GM12878 (cell line): ENCODE results near the gene DNAJA1. TPM values are rescaled to one million over a fixed set of nuclear protein-coding genes. Genes with fewer than 3 reads are reported as not detected.

Source experiments
- ATF2 ChIP-seq: IDR thresholded peaks from 2 replicates; pipeline ENCODE4 v1.6.1; 2012; ENCODE audit warnings: low read length, inconsistent platforms
- YBX1 ChIP-seq: fragments of 450-650 bp; IDR thresholded peaks from 2 replicates; pipeline ENCODE4 v1.6.1; 2016; ENCODE audit warnings: antibody characterized with exemption
- polyA plus RNA-seq, 11 experiments: library from polyadenylated mRNA; depleted of rRNA in 4 of 11; unstranded in 6 of 11; stranded (reverse) in 5 of 11; fragments of >200 nt; fragmentation: Nextera tagmentation in 4 of 11; fragmentation: Illumina TruSeq in 1 of 11; extraction: Ambion mirVana in 4 of 11; extraction: Trizol in 1 of 11; gene quantifications; 1 replicate in 1 of 11; 2 replicates in 10 of 11; pipeline versions ENCODE4 v1.2.1 to v1.2.3, GENCODE V29; 2011 to 2016; ENCODE audit warnings: inconsistent platforms in 2 of 11, missing spikeins in 2 of 11, low read depth in 1 of 11
- total RNA-seq, 4 experiments: library from RNA; depleted of rRNA in 3 of 4; stranded (reverse); fragments of >200 nt in 3 of 4; fragmentation: Illumina TruSeq in 1 of 4; extraction: Trizol in 1 of 4; gene quantifications; 2 replicates each; pipeline versions ENCODE4 v1.2.1 to v1.2.3, GENCODE V29; 2013 to 2021
- TF ChIP-seq, protein P1 (sequence below): fragments of 450-650 bp; IDR thresholded peaks from 2 replicates; pipeline ENCODE4 v1.6.1; 2017; ENCODE audit warnings: mild to moderate bottlenecking, moderate library complexity
- TF ChIP-seq, protein P2 (sequence below): fragments of 450-650 bp; formaldehyde crosslinking; IDR thresholded peaks from 2 replicates; pipeline ENCODE4 v1.4.0; 2022; ENCODE audit warnings: mild to moderate bottlenecking, moderate library complexity

Gene DNAJA1
- total and polyA plus RNA-seq, 10 of the 15 experiments (the other 5 are each of a cell fraction or from before 2014, with no cell fraction given), result 69.7 to 206 (median 146) TPM

DNA sequence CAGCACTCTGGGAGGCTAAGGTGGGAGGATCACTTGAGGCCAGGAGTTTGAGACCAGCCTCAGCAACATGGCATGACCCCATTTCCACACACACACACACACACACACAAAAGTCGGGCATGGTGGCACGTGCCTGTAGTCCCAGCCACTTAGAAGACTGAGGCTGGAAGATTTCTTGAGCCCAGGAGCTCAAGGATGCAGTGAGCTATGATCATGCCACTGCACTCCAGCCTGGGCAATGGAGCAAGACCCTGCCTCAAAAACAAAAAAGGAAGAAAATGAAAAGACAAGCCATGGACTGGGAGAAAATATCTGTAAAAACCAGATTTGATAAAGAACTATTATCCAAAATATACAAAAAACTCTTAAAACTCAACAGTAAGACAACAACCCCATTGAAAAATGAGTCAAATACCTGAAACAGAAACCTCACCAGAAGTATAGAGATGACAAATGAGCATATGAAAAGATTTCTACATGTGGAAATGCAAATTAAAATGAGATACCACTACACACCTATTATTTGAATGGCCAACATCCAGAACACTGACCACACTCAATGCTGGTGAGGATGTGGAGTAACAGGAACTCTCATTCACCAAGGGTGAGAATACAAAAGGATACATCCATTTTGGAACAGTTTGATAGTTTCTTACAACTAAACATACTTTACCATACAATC is 24.7 kb downstream of the DNAJA1 start (continued):
- TF ChIP-seq YBX1 (no peak), ATF2 (peak; percentile 20; the same call in 1 of the 2 replicates)
- TF ChIP-seq, protein P1, sequence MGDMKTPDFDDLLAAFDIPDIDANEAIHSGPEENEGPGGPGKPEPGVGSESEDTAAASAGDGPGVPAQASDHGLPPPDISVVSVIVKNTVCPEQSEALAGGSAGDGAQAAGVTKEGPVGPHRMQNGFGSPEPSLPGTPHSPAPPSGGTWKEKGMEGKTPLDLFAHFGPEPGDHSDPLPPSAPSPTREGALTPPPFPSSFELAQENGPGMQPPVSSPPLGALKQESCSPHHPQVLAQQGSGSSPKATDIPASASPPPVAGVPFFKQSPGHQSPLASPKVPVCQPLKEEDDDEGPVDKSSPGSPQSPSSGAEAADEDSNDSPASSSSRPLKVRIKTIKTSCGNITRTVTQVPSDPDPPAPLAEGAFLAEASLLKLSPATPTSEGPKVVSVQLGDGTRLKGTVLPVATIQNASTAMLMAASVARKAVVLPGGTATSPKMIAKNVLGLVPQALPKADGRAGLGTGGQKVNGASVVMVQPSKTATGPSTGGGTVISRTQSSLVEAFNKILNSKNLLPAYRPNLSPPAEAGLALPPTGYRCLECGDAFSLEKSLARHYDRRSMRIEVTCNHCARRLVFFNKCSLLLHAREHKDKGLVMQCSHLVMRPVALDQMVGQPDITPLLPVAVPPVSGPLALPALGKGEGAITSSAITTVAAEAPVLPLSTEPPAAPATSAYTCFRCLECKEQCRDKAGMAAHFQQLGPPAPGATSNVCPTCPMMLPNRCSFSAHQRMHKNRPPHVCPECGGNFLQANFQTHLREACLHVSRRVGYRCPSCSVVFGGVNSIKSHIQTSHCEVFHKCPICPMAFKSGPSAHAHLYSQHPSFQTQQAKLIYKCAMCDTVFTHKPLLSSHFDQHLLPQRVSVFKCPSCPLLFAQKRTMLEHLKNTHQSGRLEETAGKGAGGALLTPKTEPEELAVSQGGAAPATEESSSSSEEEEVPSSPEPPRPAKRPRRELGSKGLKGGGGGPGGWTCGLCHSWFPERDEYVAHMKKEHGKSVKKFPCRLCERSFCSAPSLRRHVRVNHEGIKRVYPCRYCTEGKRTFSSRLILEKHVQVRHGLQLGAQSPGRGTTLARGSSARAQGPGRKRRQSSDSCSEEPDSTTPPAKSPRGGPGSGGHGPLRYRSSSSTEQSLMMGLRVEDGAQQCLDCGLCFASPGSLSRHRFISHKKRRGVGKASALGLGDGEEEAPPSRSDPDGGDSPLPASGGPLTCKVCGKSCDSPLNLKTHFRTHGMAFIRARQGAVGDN, result no peak
- TF ChIP-seq, protein P2, sequence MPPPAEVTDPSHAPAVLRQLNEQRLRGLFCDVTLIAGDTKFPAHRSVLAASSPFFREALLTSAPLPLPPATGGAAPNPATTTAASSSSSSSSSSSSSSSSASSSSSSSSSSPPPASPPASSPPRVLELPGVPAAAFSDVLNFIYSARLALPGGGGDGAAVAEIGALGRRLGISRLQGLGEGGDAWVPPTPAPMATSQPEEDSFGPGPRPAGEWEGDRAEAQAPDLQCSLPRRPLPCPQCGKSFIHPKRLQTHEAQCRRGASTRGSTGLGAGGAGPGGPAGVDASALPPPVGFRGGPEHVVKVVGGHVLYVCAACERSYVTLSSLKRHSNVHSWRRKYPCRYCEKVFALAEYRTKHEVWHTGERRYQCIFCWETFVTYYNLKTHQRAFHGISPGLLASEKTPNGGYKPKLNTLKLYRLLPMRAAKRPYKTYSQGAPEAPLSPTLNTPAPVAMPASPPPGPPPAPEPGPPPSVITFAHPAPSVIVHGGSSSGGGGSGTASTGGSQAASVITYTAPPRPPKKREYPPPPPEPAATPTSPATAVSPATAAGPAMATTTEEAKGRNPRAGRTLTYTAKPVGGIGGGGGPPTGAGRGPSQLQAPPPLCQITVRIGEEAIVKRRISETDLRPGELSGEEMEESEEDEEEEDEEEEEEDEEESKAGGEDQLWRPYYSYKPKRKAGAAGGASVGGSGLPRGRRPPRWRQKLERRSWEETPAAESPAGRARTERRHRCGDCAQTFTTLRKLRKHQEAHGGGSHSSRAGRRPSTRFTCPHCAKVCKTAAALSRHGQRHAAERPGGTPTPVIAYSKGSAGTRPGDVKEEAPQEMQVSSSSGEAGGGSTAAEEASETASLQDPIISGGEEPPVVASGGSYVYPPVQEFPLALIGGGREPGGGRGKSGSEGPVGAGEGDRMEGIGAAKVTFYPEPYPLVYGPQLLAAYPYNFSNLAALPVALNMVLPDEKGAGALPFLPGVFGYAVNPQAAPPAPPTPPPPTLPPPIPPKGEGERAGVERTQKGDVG, result no peak
